GM18858 (cell line): ENCODE results near the gene TAS2R41.
"Not testable (repeated sequence)": the region's sequence is repeated elsewhere in the genome, so short reads cannot be mapped to it uniquely, and the experiment has no call there.

Experiments
- ATAC-seq: cut with Tn5 transposase; IDR thresholded peaks from one replicate; pipeline ENCODE4 v1.9.1; 2021; ENCODE audit not compliant: unreplicated experiment

TAS2R41 gene

GRCh38 chr7:143456992-143457793 lies 20.5 kb upstream of the TAS2R41 start:
- ATAC-seq: no peak

GRCh38 chr7:143458263-143458662 lies 19.4 kb upstream of the TAS2R41 start:
- no peak for ATAC-seq

- ATAC-seq: no peak
These were observed 19.0 kb upstream of the TAS2R41 start for GRCh38 chr7:143458681-143459080.

GRCh38 chr7:143459359-143459758 lies 18.3 kb upstream of the TAS2R41 start:
- ATAC-seq: no peak

GRCh38 chr7:143460271-143460979 lies 17.2 kb upstream of the TAS2R41 start:
- ATAC-seq: no peak

GRCh38 chr7:143462045-143462444 lies 15.6 kb upstream of the TAS2R41 start:
- ATAC-seq: no peak

- ATAC-seq: no peak
These were observed 14.1 kb upstream of the TAS2R41 start for GRCh38 chr7:143463556-143463955.

- no peak for ATAC-seq
These were observed 13.7 kb upstream of the TAS2R41 start for GRCh38 chr7:143463957-143464356.

- ATAC-seq: no peak
These were observed 9.9 kb upstream of the TAS2R41 start for GRCh38 chr7:143467724-143468123.

GRCh38 chr7:143472071-143472689 lies 5.5 kb upstream of the TAS2R41 start:
- ATAC-seq: not testable (repeated sequence)

- ATAC-seq: no peak
These were observed 1.5 kb downstream of the TAS2R41 start for GRCh38 chr7:143479055-143479766.

GRCh38 chr7:143480501-143480900 lies 2.8 kb downstream of the TAS2R41 start:
- ATAC-seq: no peak

GRCh38 chr7:143484119-143484518 lies 6.4 kb downstream of the TAS2R41 start:
- no peak for ATAC-seq

GRCh38 chr7:143485094-143485493 lies 7.4 kb downstream of the TAS2R41 start:
- no peak for ATAC-seq

- ATAC-seq: no peak
These were observed 7.8 kb downstream of the TAS2R41 start for GRCh38 chr7:143485500-143485899.

- not testable (repeated sequence) for ATAC-seq
These were observed 8.6 kb downstream of the TAS2R41 start for GRCh38 chr7:143486266-143486665.

GRCh38 chr7:143487061-143487460 lies 9.4 kb downstream of the TAS2R41 start:
- no peak for ATAC-seq

- ATAC-seq: no peak
These were observed 9.9 kb downstream of the TAS2R41 start for GRCh38 chr7:143487566-143487965.

GRCh38 chr7:143490717-143491306 lies 13.1 kb downstream of the TAS2R41 start:
- ATAC-seq: no peak

GRCh38 chr7:143492043-143492471 lies 14.4 kb downstream of the TAS2R41 start:
- no peak for ATAC-seq
